Omental fat pad (tissue), 4 donors: ENCODE data around the gene SYNGR3. TPM values are rescaled to one million over a fixed set of nuclear protein-coding genes. Genes with fewer than 3 reads are reported as not detected.
A peak's percentile ranks its signal among the peaks of the same experiment; 100 is the strongest.
"Not testable (repeated sequence)": the region's sequence is repeated elsewhere in the genome, so short reads cannot be mapped to it uniquely, and the experiment has no call there.

ENCODE experiments used
- ATAC-seq: fragments of 150-250 bp; one replicate; pipeline ENCODE4 v1.9.1; 2016; ENCODE audit warnings: mild to moderate bottlenecking, moderate library complexity; ENCODE audit not compliant: low FRiP score
- DNase-seq: peaks from one replicate; pipeline ENCODE4 v3.0.0-alpha.2; 2019; ENCODE audit warnings: low spot score
- CTCF ChIP-seq, 3 donors: fragments of 450-650 bp; IDR thresholded peaks; one replicate each; pipeline ENCODE4 v1.5.1; 2016 to 2017; ENCODE audit warnings: antibody characterized with exemption in 3 of 3, mild to moderate bottlenecking in 3 of 3, moderate library complexity in 2 of 3
- total RNA-seq, 4 donors: library from RNA; depleted of rRNA; stranded (reverse); fragments of >200 nt; gene quantifications; one replicate each; pipeline ENCODE4 v1.1.0, GENCODE V29; 2016

The SYNGR3 gene
- total RNA-seq, 4 donors from 2014 or later: 0.28 to 1.6 TPM; not detected in 2

- DNase-seq: no peak
- no peak for ATAC-seq
- no peak for TF ChIP-seq CTCF (IDR thresholded peaks at IDR 0.05)
Measured at GRCh38 chr16:2029350-2029749, 39.6 kb downstream of the SYNGR3 start.

DNA sequence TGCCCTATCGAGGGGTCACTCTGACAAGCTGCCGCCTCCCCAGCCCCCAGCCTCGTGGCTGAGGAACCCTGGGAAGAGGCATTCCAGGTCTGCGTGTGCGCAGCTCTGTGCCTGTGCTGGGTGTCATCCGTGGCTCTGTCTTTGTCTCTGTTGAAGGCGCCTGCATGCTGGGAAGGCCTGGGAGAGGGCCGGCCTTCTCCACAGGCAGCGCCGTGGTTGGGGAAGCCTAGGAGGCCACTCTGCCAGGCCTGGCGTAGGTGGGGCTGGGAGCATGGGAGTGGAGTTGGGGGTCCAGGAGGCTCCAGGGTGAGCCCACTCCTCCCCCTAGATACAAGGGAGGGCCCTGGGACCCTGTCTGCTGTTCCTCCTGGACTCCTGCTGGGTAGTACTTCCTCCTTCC, 40.3 kb downstream of the SYNGR3 start:
- no peak for ATAC-seq
- no peak for DNase-seq
- TF ChIP-seq CTCF (IDR thresholded peaks at IDR 0.05): no peak

GRCh38 chr16:2031081-2031577, 41.4 kb downstream of the SYNGR3 start:
- ATAC-seq: no peak
- no peak for DNase-seq
- TF ChIP-seq CTCF (IDR thresholded peaks at IDR 0.05): no peak

DNA sequence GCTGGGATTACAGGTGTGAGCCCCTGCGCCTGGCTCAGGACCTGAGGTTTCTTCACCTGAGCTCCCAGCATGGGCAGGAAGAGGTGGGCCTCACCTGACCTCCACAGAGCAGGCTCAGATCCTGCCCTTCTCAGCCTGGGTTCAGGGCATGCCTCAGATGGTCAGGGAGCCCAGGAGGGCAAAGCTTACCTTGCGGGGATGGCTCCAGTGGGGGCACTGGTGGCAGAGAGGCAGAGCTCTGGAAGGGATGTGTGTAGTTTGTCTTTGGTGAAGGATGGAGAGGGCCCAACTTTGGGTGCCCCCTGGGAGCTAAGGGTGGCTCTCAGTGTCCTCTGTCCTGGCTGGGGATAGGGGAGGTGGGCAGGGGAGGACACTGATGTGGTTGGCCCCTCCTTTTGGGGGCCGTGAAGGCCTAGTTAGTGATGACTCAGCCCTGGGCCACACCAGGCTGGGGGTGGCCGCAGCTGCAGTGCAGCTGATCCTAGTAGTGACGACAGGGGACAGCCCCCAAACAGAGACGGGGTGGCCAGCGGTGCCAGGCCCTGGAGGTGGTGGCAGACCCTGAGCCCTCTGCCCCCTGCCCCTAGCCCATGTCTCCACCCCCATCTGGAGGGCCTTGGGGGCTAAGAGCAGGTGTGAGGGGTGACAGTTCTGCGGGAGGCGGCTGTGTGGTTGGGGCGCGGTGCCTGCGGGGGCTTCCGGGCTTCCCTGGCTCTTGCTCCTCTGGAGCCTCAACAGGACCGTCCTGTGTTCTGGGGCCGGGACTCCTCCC, 42.7 kb downstream of the SYNGR3 start:
- no peak for TF ChIP-seq CTCF (IDR thresholded peaks at IDR 0.05)
- DNase-seq (no peak), ATAC-seq (peak; percentile 5)

- no peak for TF ChIP-seq CTCF (IDR thresholded peaks at IDR 0.05)
- DNase-seq: no peak
- peak; percentile 49 for ATAC-seq
Measured at GRCh38 chr16:2033057-2033908, 43.5 kb downstream of the SYNGR3 start.

- not testable (repeated sequence) for ATAC-seq, DNase-seq
Measured at GRCh38 chr16:2033909-2034695, 44.3 kb downstream of the SYNGR3 start.
